HG03439 (cell line): Measurements from ENCODE around the gene PLEKHH1.
A peak's percentile ranks its signal among the peaks of the same experiment; 100 is the strongest.

Source experiments
- ATAC-seq: cut with Tn5 transposase; IDR thresholded peaks from one replicate; pipeline ENCODE4 v1.9.1; 2021; ENCODE audit warnings: mild to moderate bottlenecking, moderate library complexity; ENCODE audit not compliant: unreplicated experiment

PLEKHH1 gene

DNA sequence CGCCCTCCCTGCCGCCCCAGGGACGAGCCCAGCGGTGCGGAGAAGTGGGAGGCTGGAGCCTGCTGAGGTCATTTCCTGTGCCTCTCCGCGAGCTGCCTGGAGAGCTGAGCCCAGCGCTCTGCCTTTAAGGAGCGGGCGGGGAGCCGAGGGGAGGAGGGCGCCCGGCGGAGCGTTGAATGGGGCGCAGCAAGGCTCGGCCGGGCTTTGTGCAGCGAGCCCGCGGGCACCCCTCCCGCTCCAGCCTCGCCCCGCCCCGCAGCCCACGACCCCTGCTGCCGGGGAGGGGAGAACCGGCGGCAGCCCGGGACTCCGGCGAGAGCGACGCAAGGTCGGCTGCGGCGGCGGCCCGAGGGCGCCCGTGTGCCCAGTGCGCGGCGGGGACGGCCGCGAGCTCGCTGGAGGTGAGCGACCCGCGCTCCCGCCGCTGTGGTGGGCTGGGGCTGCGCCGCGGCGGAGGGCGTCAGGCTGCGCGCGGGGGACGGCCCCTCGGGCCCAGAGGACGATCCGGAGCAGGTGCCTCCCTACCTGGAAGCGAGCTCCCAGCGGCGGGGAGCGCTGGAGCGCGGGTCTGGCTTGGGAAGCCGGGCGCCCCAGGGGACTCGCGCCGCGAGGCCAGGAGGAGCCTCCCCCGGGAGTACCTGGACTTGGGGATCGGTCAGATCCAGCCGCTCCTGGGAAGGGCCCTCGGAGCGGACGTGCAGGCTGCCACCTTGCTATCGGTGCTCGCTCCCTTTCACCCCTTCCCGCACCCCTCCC is at the start of gene PLEKHH1:
Gene PLEKHH1 (plus strand): TSS at position 293 of the 756 bp plus-strand sequence. CDS start 8,578 bp downstream, outside the sequence.
- no peak for ATAC-seq

- no peak for ATAC-seq
These were observed 49.4 kb upstream of the PLEKHH1 start for GRCh38 chr14:67483579-67484285.

GRCh38 chr14:67485501-67486095 is 47.5 kb upstream of the PLEKHH1 start:
- ATAC-seq = no peak

DNA sequence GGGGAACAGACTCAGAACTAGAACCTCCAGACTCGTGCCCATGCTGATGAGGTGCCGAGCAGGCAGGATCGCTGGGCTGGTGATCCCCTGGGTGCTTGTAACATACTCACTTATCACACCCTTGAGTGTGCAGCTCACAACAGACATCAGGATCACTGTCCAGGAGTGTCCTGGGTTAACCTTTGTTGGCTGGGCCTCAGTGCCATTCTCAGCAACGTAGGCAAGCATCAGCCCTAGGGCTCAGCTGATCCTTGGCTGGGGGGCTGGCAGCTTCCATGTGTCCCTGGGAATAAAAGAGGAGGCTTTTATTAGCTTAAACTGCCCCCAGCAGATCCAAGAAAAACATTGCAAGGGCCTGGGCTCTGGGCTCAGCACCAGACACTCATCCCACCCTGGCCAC is 46.2 kb upstream of the PLEKHH1 start:
- ATAC-seq = no peak

DNA sequence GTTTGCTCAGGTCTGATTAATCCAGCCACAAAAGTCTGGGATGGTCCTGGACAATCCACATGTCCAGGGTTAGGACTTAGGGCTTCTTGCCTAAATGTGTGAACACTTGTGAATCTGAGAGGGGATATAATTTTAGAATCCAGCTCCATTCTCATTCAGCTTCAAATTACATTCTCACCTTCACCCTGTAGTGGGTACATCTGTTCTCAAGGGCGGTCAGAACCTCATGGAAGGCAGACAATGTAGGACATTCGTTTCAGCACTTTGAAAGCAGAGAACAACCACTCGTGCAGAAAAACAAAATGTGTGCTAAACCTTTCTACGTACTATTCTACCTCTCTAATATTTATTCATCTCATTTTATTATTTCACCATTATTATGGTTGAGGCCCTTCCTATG is 45.8 kb upstream of the PLEKHH1 start:
- ATAC-seq = no peak

GRCh38 chr14:67487937-67488893 is 44.9 kb upstream of the PLEKHH1 start, which contains the start of gene TMEM229B:
Gene TMEM229B, minus strand, starts transcription at chr14:67488721. Its CDS starts 14,798 bp downstream, at chr14:67473923.
- ATAC-seq = peak; percentile 95

DNA sequence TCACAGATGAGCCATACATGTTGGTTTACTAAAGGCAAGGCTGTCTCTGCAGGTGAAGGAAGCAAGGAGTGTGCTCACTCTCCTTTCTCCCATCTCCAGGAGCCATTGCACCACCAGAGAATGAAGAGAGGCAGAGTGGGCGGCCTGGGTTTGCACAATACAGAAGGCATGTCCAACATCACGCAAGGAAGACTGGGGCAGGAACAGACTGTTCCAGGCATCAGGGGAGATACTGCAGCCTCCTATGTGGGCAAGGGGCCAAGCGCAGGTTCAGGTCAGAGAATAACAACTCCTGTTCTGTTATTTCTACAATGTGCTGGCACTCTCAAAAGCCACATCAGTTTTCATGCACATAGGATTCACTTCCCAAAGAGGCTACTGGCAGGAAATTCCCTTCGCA is 42.9 kb upstream of the PLEKHH1 start:
- no peak for ATAC-seq

DNA sequence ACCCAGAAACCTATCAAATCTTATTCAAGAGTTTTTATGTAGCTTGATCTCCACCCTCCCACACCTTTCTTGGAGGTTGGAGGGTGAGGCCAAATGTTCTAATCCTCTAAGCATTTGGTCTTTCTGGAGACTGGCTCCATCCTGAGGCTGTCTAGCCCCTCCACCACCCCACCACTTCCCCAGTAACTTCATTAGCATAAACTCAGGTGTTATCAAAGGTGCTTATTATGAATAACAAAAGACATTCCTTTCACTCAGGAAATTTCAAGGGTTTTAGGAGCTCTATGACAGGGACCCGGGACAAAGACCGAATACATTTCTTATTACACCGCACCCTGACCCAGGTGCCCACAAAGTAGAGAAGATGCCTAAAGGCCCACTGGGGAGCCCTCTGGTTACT is 41.8 kb upstream of the PLEKHH1 start:
- ATAC-seq = no peak

DNA sequence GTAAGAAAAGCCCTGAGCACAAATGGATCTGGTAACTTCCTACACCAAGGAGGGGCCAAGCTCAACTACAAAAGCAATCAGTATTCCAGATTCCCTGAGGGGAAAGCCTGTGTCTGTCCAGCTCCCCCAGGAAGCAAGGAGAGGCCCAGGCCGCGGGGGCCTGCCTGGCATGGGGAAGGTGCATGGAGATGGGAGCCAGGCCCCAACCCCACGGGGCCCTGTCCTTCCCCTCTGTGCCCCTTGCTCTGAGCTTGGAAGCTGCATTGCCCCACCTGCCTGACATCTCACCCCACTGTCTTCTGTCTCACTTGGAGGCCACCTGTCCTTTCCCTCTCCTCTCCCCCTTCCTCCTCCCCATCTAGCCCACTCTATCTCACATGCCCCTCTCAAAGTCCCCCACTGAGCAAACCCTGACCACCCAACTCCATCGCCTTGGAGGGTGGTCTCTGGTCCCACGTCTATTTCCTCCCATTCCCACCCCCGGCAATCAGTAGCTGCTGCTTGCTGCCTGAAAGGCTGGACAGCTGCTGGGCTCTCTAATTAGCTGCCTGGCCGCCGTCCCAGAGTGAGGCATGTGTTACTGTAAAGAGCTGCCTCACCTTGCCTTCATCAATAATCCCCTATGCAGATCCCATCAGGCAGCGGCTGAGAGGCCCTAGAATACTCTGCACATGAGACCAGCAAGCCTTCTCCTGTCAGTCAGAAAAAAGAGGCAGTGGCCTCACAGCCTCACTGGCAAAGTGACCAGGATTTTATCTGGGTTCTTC is 41.2 kb upstream of the PLEKHH1 start:
- no peak for ATAC-seq

DNA sequence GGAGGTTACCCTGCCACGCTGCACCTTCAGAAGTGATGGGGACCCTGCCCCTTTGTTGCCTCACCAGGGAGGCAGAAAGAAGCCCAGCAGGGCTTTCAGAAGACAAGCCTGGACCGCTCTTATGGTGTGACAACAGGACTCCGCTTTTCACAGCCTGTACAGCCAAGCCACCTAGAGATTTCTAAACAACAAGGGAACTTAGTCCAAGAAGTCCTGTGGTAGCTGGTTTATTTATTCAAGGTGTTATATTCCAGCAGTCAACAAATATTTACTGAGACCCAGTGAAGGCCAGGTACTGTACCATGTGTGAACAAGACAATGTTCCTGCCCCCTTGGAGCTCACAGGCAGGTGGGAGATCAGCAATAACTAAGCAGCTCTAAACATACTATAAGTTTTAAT is 40.6 kb upstream of the PLEKHH1 start:
- no peak for ATAC-seq

GRCh38 chr14:67493092-67493717 is 39.9 kb upstream of the PLEKHH1 start:
- ATAC-seq = no peak

GRCh38 chr14:67495827-67496226 is 37.3 kb upstream of the PLEKHH1 start:
- no peak for ATAC-seq

- no peak for ATAC-seq
These were observed 35.9 kb upstream of the PLEKHH1 start for GRCh38 chr14:67497216-67497615.

- ATAC-seq = no peak
These were observed 35.4 kb upstream of the PLEKHH1 start for GRCh38 chr14:67497716-67498115.

DNA sequence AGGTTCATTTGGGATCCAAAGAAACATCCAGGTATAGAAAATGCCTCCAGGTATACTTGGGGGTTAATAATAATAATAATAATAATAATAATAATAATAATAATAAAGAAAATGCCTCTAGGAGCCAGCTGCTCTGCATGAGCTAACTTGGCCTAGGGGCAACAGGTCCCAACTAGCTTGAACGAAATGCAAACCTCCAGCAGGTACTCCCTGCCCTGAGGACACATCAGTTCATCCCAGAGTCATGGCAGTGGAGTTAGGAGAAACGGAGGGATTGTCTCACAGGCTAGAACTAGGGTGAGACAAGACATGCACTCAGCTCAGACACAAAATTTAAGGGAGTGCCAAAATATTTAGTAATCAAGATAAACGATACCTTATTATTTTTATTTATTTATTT is 32.1 kb upstream of the PLEKHH1 start:
- ATAC-seq = no peak

DNA sequence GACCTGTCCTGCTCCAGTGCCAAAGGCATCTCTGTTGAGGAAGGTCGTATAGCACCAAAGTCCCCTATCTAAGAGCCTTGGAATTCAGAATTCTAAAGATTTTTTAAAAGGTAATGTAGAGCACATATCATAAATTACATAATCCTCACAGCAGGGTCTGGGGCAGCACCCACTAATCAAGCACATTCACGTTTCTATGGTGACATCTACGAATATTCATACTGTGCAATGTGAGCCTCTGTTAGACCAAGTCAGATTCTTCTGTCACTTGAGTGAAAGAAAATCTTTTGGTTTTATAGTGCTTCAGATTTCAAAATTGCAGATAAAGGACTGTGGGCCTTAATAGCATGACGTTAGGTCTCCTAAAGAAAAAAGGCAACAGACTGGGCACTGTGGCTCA is 31.4 kb upstream of the PLEKHH1 start:
- ATAC-seq = no peak

GRCh38 chr14:67502867-67503266 is 30.2 kb upstream of the PLEKHH1 start:
- no peak for ATAC-seq

DNA sequence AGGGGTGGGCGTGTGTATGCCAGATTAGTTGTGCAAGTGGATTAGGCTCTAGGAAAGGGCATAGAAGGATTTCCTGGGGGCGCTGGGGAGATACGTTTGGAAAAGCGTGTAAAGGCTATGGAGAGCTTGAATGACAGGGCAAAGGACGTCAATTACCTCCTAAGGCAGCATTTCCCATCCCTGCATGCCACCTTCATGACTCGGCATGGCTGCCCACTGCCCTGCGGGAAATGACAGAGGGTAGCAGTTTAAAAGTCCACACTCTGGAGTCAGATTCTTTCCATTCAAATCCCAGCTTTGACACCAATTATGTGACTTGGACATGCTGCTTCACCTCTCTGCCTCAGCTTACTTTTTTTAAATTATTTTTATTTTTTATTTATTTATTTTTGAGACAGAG is 29.8 kb upstream of the PLEKHH1 start:
- ATAC-seq = no peak

GRCh38 chr14:67505254-67505653 is 27.8 kb upstream of the PLEKHH1 start:
- ATAC-seq = no peak

DNA sequence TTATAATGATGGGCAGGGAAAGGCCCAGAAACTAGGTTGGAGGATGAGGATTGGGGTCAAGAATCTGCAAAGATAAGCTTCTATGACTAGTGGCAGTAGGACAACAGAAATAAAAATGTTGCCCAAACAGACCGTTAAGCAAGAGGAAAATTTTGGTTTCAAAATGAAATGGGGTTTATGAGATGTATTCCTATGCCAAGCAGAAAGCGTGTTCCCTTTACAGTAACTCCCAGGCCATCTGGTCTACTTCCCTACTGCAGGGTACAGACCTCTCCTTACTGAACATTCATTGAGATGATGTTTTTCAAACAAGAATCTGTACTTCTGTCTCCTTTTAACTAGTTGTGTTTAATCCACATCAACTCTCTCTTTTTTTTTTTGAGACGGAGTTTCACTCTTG is 24.1 kb upstream of the PLEKHH1 start:
- ATAC-seq = no peak
